Astrocyte of the cerebellum (primary cell): ENCODE measurements around the gene ZMAT5.
A peak's percentile ranks its signal among the peaks of the same experiment; 100 is the strongest.

Experiments used
- DNase-seq: peaks from one replicate; pipeline ENCODE4 v3.0.0-alpha.2; 2011; ENCODE audit warnings: low read depth
- H3K4me3 ChIP-seq: 2 replicates; pipeline ENCODE4 v1.5.1; 2011; ENCODE audit warnings: mild to moderate bottlenecking, low read depth, low read length, moderate library complexity
- in situ Hi-C: cut with HindIII; loops from 2 replicates; pipeline ENCODE4 v1.10.0; 2017; ENCODE audit warnings: low sequenced_read_pairs
- TF ChIP-seq, protein P1 (sequence below): IDR thresholded peaks from 2 replicates; pipeline ENCODE4 v1.5.1; 2012; ENCODE audit warnings: low read length, low read depth, moderate library complexity, mild to moderate bottlenecking; ENCODE audit errors: missing control alignments

The ZMAT5 gene

DNA sequence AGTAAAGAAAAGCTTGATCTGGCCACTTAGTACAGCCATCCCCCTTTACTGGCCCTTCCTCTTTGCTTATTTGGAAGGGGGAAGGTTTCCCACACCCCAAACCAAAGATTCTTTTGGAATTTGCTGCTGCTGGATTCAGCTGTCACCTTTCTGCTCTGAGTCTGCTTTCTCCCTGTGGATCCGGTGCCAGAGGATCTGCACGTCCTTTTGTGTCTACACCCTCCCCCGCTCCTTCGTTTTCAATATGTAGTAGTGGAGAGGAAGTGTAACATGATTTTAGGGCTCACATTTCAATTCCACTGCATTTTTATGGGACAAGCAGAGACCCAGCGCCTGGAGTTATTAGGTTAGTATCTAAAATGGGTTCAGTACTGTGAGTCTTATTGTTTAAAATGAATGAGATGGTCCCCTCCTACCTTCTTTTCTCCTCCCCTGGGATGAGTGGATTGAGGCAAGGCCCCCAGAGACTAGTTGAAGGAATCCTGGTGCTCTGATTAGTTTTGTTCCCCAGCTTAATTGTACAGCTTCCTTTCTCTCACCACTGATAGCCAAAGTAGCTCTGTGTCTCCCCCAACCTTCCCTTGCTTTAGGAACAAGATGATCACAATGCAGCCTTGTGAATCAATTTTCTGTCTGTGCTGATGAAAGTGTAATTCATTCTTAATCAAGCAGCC, 77.5 kb downstream of the ZMAT5 start:
- TF ChIP-seq, protein P1, sequence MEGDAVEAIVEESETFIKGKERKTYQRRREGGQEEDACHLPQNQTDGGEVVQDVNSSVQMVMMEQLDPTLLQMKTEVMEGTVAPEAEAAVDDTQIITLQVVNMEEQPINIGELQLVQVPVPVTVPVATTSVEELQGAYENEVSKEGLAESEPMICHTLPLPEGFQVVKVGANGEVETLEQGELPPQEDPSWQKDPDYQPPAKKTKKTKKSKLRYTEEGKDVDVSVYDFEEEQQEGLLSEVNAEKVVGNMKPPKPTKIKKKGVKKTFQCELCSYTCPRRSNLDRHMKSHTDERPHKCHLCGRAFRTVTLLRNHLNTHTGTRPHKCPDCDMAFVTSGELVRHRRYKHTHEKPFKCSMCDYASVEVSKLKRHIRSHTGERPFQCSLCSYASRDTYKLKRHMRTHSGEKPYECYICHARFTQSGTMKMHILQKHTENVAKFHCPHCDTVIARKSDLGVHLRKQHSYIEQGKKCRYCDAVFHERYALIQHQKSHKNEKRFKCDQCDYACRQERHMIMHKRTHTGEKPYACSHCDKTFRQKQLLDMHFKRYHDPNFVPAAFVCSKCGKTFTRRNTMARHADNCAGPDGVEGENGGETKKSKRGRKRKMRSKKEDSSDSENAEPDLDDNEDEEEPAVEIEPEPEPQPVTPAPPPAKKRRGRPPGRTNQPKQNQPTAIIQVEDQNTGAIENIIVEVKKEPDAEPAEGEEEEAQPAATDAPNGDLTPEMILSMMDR = no peak
- DNase-seq = no peak
- in situ Hi-C loops = loop anchor here (5.0 kb wide), 1 partner anchor 57 kb away; no protein-coding TSS in a partner anchor
- H3K4me3 ChIP-seq = no peak overlapping the region

DNA sequence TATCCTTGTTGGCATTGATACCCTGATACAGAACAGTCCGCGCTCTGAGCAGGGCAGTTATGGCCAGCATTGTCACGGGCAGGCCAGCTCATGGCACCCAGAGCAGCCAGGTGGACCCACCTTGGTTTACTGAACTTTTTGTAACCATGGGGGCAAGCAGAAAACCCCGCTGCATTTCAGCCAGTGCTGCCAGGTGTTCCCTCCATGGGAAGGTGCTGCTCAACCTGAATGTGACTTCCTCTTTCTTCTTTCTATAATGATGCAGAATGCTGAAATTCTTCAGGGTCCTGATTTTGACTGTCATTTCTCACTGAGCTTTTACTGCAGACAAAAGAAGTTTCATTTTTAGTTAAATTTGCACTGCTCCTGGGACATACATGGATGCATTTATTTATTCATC, 82.6 kb downstream of the ZMAT5 start:
- in situ Hi-C loops = no loop called here
- DNase-seq = no peak
- H3K4me3 ChIP-seq = no peak overlapping the region
- TF ChIP-seq, protein P1 = no peak

DNA sequence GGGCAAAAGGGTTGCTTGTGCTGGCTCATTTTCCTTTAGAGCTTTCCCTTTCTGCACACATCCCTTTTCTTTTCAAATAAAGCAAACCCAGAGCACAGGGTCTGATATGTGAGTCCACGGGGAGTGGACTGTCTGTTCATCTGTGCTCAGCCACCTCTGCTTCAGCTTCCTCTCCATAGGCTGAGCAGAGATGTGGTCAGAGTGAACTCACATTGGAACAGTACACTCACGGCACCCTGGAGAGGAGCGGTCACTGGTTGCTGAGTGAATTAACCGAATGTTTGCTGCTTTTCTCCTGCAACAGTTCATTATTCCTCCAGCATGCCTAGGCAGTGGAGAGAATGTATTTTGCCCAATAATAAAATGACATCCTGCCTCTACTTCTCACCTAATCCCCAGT, 83.3 kb downstream of the ZMAT5 start:
- no peak overlapping the region for H3K4me3 ChIP-seq
- TF ChIP-seq, protein P1 = no peak
- peak; percentile 39 for DNase-seq
- in situ Hi-C loops = no loop called here
